H1 (cell line): ENCODE results near the gene RFX1. TPM values are rescaled to one million over a fixed set of nuclear protein-coding genes. Genes with fewer than 3 reads are reported as not detected.

Experiments
- CTCF ChIA-PET: fragments of 300-600 bp; sonication (Branson Sonifier 250); formaldehyde crosslinking; loops from one replicate; lab custom pipeline; 2021; ENCODE audit not compliant: partially characterized antibody; lab: Charles Lee
- POLR2A ChIA-PET: fragments of 300-600 bp; sonication (Branson Sonifier 250); formaldehyde crosslinking; loops from one replicate; lab custom pipeline; 2021; ENCODE audit warnings: inconsistent platforms; ENCODE audit not compliant: partially characterized antibody; lab: Charles Lee
- DNase-seq, 2 experiments: peaks; one replicate each; pipeline versions ENCODE4 v3.0.0 to v3.0.0-alpha.2; 2010 to 2022; ENCODE audit warnings: low spot score in 2 of 2, low read depth in 1 of 2, mixed read lengths in 1 of 2
- FAIRE-seq: peaks from 2 replicates; lab custom pipeline; 2011; peaks lifted over from hg19 to GRCh38; lab: Jason Lieb, UNC
- H2AFZ ChIP-seq: 2 replicates; pipeline ENCODE4 v1.8.1; 2012; ENCODE audit warnings: low read length, inconsistent platforms
- H2AK5ac ChIP-seq: 2 replicates; pipeline ENCODE4 v1.6.1; 2013; ENCODE audit warnings: low read depth, low read length
- H2BK120ac ChIP-seq: replicated peaks from 2 replicates; pipeline ENCODE3; 2013; ENCODE audit warnings: low read depth, low read length, inconsistent platforms
- H2BK12ac ChIP-seq: 2 replicates; pipeline ENCODE4 v1.6.1; 2013; ENCODE audit warnings: low read depth, low read length
- H2BK15ac ChIP-seq: 2 replicates; pipeline ENCODE4 v1.6.1; 2013; ENCODE audit warnings: low read length
- H2BK20ac ChIP-seq: 2 replicates; pipeline ENCODE4 v1.6.1; 2013; ENCODE audit warnings: low read length
- H2BK5ac ChIP-seq: 2 replicates; pipeline ENCODE4 v1.6.1; 2013; ENCODE audit warnings: low read depth, low read length
- H3K14ac ChIP-seq: 2 replicates; pipeline ENCODE4 v1.6.1; 2013; ENCODE audit warnings: inconsistent platforms; ENCODE audit not compliant: insufficient read length
- H3K18ac ChIP-seq: 2 replicates; pipeline ENCODE4 v1.6.1; 2013; ENCODE audit warnings: low read length; ENCODE audit errors: extremely low read depth
- H3K23ac ChIP-seq: 2 replicates; pipeline ENCODE4 v1.6.1; 2013; ENCODE audit warnings: inconsistent platforms; ENCODE audit not compliant: insufficient read length
- H3K23me2 ChIP-seq: 2 replicates; pipeline ENCODE4 v1.6.1; 2013; ENCODE audit warnings: low read depth, low read length
- H3K27ac ChIP-seq: 2 replicates; pipeline ENCODE4 v1.6.1; 2011; ENCODE audit warnings: low read depth, low read length, inconsistent platforms
- H3K27me3 ChIP-seq, 4 experiments: replicated peaks in 1 of 4; 1 replicate in 1 of 4; 2 replicates in 3 of 4; pipeline versions ENCODE4 v1.6.1 to v1.8.1; 2011 to 2013; ENCODE audit warnings: low read length in 3 of 4, mild to moderate bottlenecking in 3 of 4, inconsistent platforms in 2 of 4, mixed read lengths in 2 of 4, moderate library complexity in 1 of 4; ENCODE audit not compliant: control insufficient read depth in 3 of 4, insufficient read depth in 3 of 4; ENCODE audit errors: extremely low read depth in 1 of 4
- H3K36me3 ChIP-seq, 4 experiments: 2 replicates each; pipeline versions ENCODE4 v1.6.1 to v1.8.1; 2011 to 2013; ENCODE audit warnings: mild to moderate bottlenecking in 4 of 4, low read length in 3 of 4, moderate library complexity in 2 of 4, control low read depth in 1 of 4, inconsistent platforms in 1 of 4; ENCODE audit not compliant: insufficient read depth in 4 of 4, control insufficient read depth in 2 of 4
- H3K4ac ChIP-seq: replicated peaks from 2 replicates; pipeline ENCODE3; 2013; ENCODE audit warnings: low read length, low read depth, mixed read lengths, inconsistent platforms; ENCODE audit not compliant: insufficient read length
- H3K4me1 ChIP-seq, 4 experiments: replicated peaks in 1 of 4; 1 replicate in 1 of 4; 2 replicates in 3 of 4; pipeline versions ENCODE4 v1.6.1 to v1.8.1; 2011 to 2013; ENCODE audit warnings: low read length in 3 of 4, inconsistent platforms in 2 of 4, mixed read lengths in 1 of 4; ENCODE audit not compliant: insufficient read depth in 4 of 4, control insufficient read depth in 3 of 4
- H3K4me2 ChIP-seq, 2 experiments: 2 replicates each; pipeline versions ENCODE4 v1.6.1 to v1.8.1; 2011 to 2013; ENCODE audit warnings: low read depth in 2 of 2, low read length in 2 of 2, control low read depth in 1 of 2, inconsistent platforms in 1 of 2, mild to moderate bottlenecking in 1 of 2; ENCODE audit not compliant: insufficient read depth in 1 of 2
- H3K4me3 ChIP-seq, 4 experiments: fragments of 200-600, 300-600 bp in 1 of 4; sonication (generic), shearing (Covaris generic), sonication (Bioruptor Twin) in 1 of 4; 2 replicates each; pipeline versions ENCODE4 v1.5.1 to v1.8.1; 2011 to 2016; ENCODE audit warnings: low read length in 4 of 4, low read depth in 3 of 4, control low read depth in 2 of 4, inconsistent platforms in 2 of 4, mild to moderate bottlenecking in 2 of 4, mixed read lengths in 1 of 4, moderate library complexity in 1 of 4; ENCODE audit not compliant: insufficient read depth in 2 of 4; ENCODE audit errors: extremely low read depth in 1 of 4
- H3K56ac ChIP-seq: replicated peaks from 2 replicates; pipeline ENCODE3; 2013; ENCODE audit warnings: low read depth, mild to moderate bottlenecking, mixed read lengths, low read length, inconsistent platforms; ENCODE audit not compliant: insufficient read length
- H3K79me1 ChIP-seq: 2 replicates; pipeline ENCODE4 v1.6.1; 2013; ENCODE audit warnings: low read depth, low read length, control low read depth
- H3K79me2 ChIP-seq, 2 experiments: 2 replicates each; pipeline versions ENCODE4 v1.6.1 to v1.8.1; 2012 to 2013; ENCODE audit warnings: low read length in 2 of 2, mild to moderate bottlenecking in 2 of 2, inconsistent platforms in 1 of 2; ENCODE audit not compliant: insufficient read depth in 2 of 2, control insufficient read depth in 1 of 2
- H3K9ac ChIP-seq, 4 experiments: replicated peaks in 1 of 4; 1 replicate in 1 of 4; 2 replicates in 3 of 4; pipeline versions ENCODE4 v1.6.1 to v1.8.1; 2011 to 2013; ENCODE audit warnings: low read depth in 3 of 4, low read length in 3 of 4, control low read depth in 2 of 4, mild to moderate bottlenecking in 2 of 4, moderate library complexity in 2 of 4, inconsistent platforms in 1 of 4; ENCODE audit errors: extremely low read depth in 1 of 4
- H3K9me3 ChIP-seq, 2 experiments: 2 replicates each; pipeline versions ENCODE4 v1.6.1 to v1.8.1; 2012 to 2013; ENCODE audit warnings: mild to moderate bottlenecking in 2 of 2, moderate library complexity in 2 of 2, control low read depth in 1 of 2, inconsistent platforms in 1 of 2, low read depth in 1 of 2, low read length in 1 of 2, mixed read lengths in 1 of 2; ENCODE audit not compliant: insufficient read depth in 2 of 2
- H4K20me1 ChIP-seq, 2 experiments: replicated peaks in 1 of 2; 2 replicates each; pipeline versions ENCODE3 to v1.8.1; 2011 to 2013; ENCODE audit warnings: inconsistent platforms in 2 of 2, low read length in 2 of 2, mild to moderate bottlenecking in 1 of 2; ENCODE audit not compliant: insufficient read depth in 2 of 2, control insufficient read depth in 1 of 2
- H4K5ac ChIP-seq: 2 replicates; pipeline ENCODE4 v1.6.1; 2013; ENCODE audit warnings: low read length, low read depth, mixed read lengths, inconsistent platforms; ENCODE audit not compliant: insufficient read length
- H4K8ac ChIP-seq: 2 replicates; pipeline ENCODE4 v1.8.0; 2013; ENCODE audit warnings: mild to moderate bottlenecking, moderate library complexity, low read length, inconsistent platforms; ENCODE audit not compliant: insufficient read depth; ENCODE audit errors: extremely low read depth
- H4K91ac ChIP-seq: replicated peaks from 2 replicates; pipeline ENCODE3; 2013; ENCODE audit warnings: low read length, mixed read lengths, inconsistent platforms; ENCODE audit not compliant: insufficient read length
- HDAC2 ChIP-seq, 2 experiments: fragments of 300-600 bp in 1 of 2; sonication (generic) in 1 of 2; IDR thresholded peaks; 2 replicates each; pipeline ENCODE4 v1.6.1; 2011 to 2012; ENCODE audit warnings: low read depth in 2 of 2, low read length in 2 of 2, mild to moderate bottlenecking in 2 of 2, moderate library complexity in 2 of 2, borderline replicate concordance in 1 of 2, inconsistent platforms in 1 of 2
- SP2 ChIP-seq: IDR thresholded peaks from 2 replicates; pipeline ENCODE4 v1.6.1; 2012; ENCODE audit warnings: mild to moderate bottlenecking, low read length, inconsistent platforms
- WGBS, 2 experiments: shearing (Covaris generic) in 1 of 2; methylation state at CpG; one replicate each; pipeline versions ENCODE4 v1.1.6 to v1.1.7; 2013 to 2015; ENCODE audit warnings: low lambda C conversion rate in 2 of 2, mixed read lengths in 2 of 2, inconsistent platforms in 1 of 2, low coverage in 1 of 2, missing lambda C conversion rate in 1 of 2; ENCODE audit not compliant: insufficient replicate concordance in 2 of 2, insufficient coverage in 1 of 2, insufficient read length in 1 of 2; ENCODE audit errors: extremely low coverage in 1 of 2, missing lambda C conversion rate in 1 of 2; 5-methylcytosine and 5-hydroxymethylcytosine counted together
- polyA plus RNA-seq, 7 experiments: library from polyadenylated mRNA; depleted of rRNA in 3 of 7; stranded (reverse) in 5 of 7; unstranded in 2 of 7; fragments of >200 nt in 5 of 7; fragments of 200-250 nt in 2 of 7; gene quantifications; 1 replicate in 5 of 7; 2 replicates in 1 of 7; 4 replicates in 1 of 7; pipeline versions ENCODE4 v1.2.1 to v1.2.3, GENCODE V29; 2011 to 2013; ENCODE audit warnings: missing spikeins in 2 of 7, mixed read lengths in 2 of 7
- total RNA-seq: library from RNA; stranded (reverse); fragmentation: NEBNext Ultra II Directional; extraction: Animal tissue kit (Norgen Biotek cat#: 25700); gene quantifications from 2 replicates; pipeline ENCODE4 v1.2.1, GENCODE V29; 2021
- TF ChIP-seq, protein P1 (sequence below): IDR thresholded peaks from 2 replicates; pipeline ENCODE4 v1.6.1; 2012; ENCODE audit warnings: inconsistent platforms

Gene RFX1
- total and polyA plus RNA-seq, 2 of the 8 experiments (the other 6 are each of a cell fraction or from before 2014, with no cell fraction given): 4.9 to 17.0 TPM

DNA sequence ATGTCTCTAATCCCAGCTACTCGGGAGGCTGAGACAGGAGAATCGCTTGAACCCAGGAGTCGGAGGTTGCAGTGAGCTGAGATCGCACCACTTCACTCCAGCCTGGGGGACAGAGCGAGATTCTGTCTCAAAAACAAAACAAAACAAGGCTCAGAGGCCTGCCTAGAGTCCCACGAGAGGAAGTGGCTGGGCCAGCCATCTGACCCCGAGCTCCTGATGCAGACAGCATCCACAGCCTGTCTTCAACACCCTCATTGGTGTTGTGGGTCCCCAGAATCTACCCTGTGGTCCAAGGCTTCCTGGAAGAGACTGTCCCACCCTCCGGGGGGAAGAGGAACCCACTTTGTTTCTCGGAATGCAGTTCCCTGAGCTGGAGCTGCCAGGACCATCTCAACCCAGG, 24.7 kb downstream of the RFX1 start:
- 91% methylated on average over 9 of the region's 9 CpGs; no CpG with 5 or more reads in 1 of the 2 experiments for WGBS, 2 experiments
- Histone ChIP-seq H4K20me1 (no peaks in the 10 kb centered on the region), H3K23ac (no peak overlapping the region), H3K18ac (no peak overlapping the region), H3K9me3 (no peaks in the 10 kb centered on the region), H4K5ac (no peak overlapping the region), H3K79me1 (no peaks in the 10 kb centered on the region), H2BK20ac (no peak overlapping the region), H3K23me2 (no peaks in the 10 kb centered on the region; the same call in 1 of the 2 replicates), H3K4me2 (no peak overlapping the region), H2BK120ac (no peak overlapping the region), H3K27me3 (no peaks in the 10 kb centered on the region), H3K79me2 (no peaks in the 10 kb centered on the region), H3K4me3 (no peak overlapping the region), H3K4me1 (peaks cover 0 to 35% (median 29%) of the 10 kb centered on the region in 4 experiments; a peak in 6 of 7 replicates), H3K9ac (no peak overlapping the region), H2AFZ (no peak overlapping the region), H3K56ac (no peak overlapping the region), H3K27ac (no peak overlapping the region), H2BK12ac (no peak overlapping the region), H2AK5ac (no peak overlapping the region), H4K91ac (no peak overlapping the region), H4K8ac (no peak overlapping the region), H2BK5ac (no peak overlapping the region), H3K36me3 (0 out of 8 replicates have a peak, but pooled peaks cover 0 to 3% (median 0%) of the 10 kb centered on the region in 4 experiments), H2BK15ac (no peak overlapping the region), H3K14ac (no peak overlapping the region), H3K4ac (no peak overlapping the region)
- ChIA-PET CTCF (interaction anchor here (0.9 to 2.4 kb wide), 8 partner anchors 8 to 98 kb away, joined by 3 to 7 read pairs (median 4); partner anchors contain the start of gene IL27RA), POLR2A (interaction anchor here (0.6 to 1.6 kb wide), 4 partner anchors 25 to 40 kb away, joined by 3 to 6 read pairs (median 4); partner anchors contain the start of gene RFX1)
- no peak for FAIRE-seq
- no peak for DNase-seq
- TF ChIP-seq SP2 (no peak), HDAC2 (IDR thresholded peaks at IDR 0.05; ENCODE audit: borderline replicate concordance in 1 of 2, low read depth in 2 of 2, low read length in 2 of 2) (no peak)
- TF ChIP-seq, protein P1, sequence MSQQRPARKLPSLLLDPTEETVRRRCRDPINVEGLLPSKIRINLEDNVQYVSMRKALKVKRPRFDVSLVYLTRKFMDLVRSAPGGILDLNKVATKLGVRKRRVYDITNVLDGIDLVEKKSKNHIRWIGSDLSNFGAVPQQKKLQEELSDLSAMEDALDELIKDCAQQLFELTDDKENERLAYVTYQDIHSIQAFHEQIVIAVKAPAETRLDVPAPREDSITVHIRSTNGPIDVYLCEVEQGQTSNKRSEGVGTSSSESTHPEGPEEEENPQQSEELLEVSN: no peak
